CD4-positive, alpha-beta memory T cell (primary cell): Measurements from ENCODE around the gene NCLN. TPM values are rescaled to one million over a fixed set of nuclear protein-coding genes. Genes with fewer than 3 reads are reported as not detected.

Experiments used
- CTCF ChIA-PET: fragments of 350-600 bp; sonication (Branson Sonifier 250); formaldehyde crosslinking; loops from one replicate; lab custom pipeline; 2021; ENCODE audit warnings: inconsistent platforms; ENCODE audit not compliant: partially characterized antibody; lab: Charles Lee
- POLR2A ChIA-PET: fragments of 350-600 bp; sonication (Branson Sonifier 250); formaldehyde crosslinking; loops from one replicate; lab custom pipeline; 2021; ENCODE audit not compliant: partially characterized antibody; lab: Charles Lee
- DNase-seq, 5 donors: peaks; one replicate each; pipeline versions ENCODE4 v3.0.0 to v3.0.0-alpha.2; 2020 to 2022; ENCODE audit warnings: mixed read lengths in 1 of 5
- H3K27ac ChIP-seq: one replicate; pipeline ENCODE4 v1.7.0; 2013; ENCODE audit warnings: low read depth, low read length
- H3K27me3 ChIP-seq: 2 replicates; pipeline ENCODE4 v1.7.0; 2013; ENCODE audit warnings: mild to moderate bottlenecking, low read length, moderate library complexity; ENCODE audit not compliant: insufficient read depth
- H3K36me3 ChIP-seq: 2 replicates; pipeline ENCODE4 v1.7.0; 2013; ENCODE audit warnings: mild to moderate bottlenecking, low read length, moderate library complexity; ENCODE audit not compliant: insufficient read depth
- H3K4me1 ChIP-seq: 2 replicates; pipeline ENCODE4 v1.7.0; 2013; ENCODE audit warnings: mild to moderate bottlenecking, low read length, moderate library complexity; ENCODE audit not compliant: insufficient read depth
- H3K4me3 ChIP-seq, 2 donors: one replicate each; pipeline ENCODE4 v1.7.0; 2013; ENCODE audit warnings: low read length in 2 of 2, mild to moderate bottlenecking in 1 of 2
- H3K9me3 ChIP-seq, 2 donors: one replicate each; pipeline ENCODE4 v1.7.0; 2013; ENCODE audit warnings: low read length in 2 of 2, control low read depth in 1 of 2; ENCODE audit not compliant: control insufficient read depth in 1 of 2
- H3K27ac Mint-ChIP-seq, 7 donors: one replicate each; pipeline ENCODE4 v1.8.0; 2020 to 2021; ENCODE audit warnings: mixed read lengths in 7 of 7, mild to moderate bottlenecking in 6 of 7, inconsistent platforms in 3 of 7, moderate library complexity in 3 of 7
- H3K27me3 Mint-ChIP-seq, 2 donors: one replicate each; pipeline ENCODE4 v1.8.0; 2020 to 2021; ENCODE audit warnings: mixed read lengths in 2 of 2
- H3K36me3 Mint-ChIP-seq, 2 donors: one replicate each; pipeline ENCODE4 v1.8.0; 2020 to 2021; ENCODE audit warnings: mixed read lengths in 2 of 2, inconsistent platforms in 1 of 2, mild to moderate bottlenecking in 1 of 2
- H3K4me1 Mint-ChIP-seq, 4 donors: one replicate each; pipeline ENCODE4 v1.8.0; 2020 to 2021; ENCODE audit warnings: mixed read lengths in 4 of 4, mild to moderate bottlenecking in 1 of 4
- H3K4me3 Mint-ChIP-seq, 8 donors: one replicate each; pipeline ENCODE4 v1.8.0; 2020 to 2021; ENCODE audit warnings: mixed read lengths in 8 of 8, mild to moderate bottlenecking in 7 of 8, moderate library complexity in 6 of 8, inconsistent platforms in 3 of 8
- H3K9me3 Mint-ChIP-seq, 8 donors: one replicate each; pipeline ENCODE4 v1.8.0; 2020 to 2021; ENCODE audit warnings: mixed read lengths in 8 of 8, mild to moderate bottlenecking in 5 of 8, inconsistent platforms in 3 of 8, moderate library complexity in 1 of 8
- intact Hi-C: fragments of 100-400 bp; cut with micrococcal nuclease; formaldehyde crosslinking; loops from one replicate; pipeline ENCODE4 v1.15.1; 2023
- polyA plus RNA-seq, 2 donors: library from polyadenylated mRNA; unstranded; fragments of 300-500 nt; fragmentation: Illumina TruSeq; gene quantifications; one replicate each; pipeline ENCODE4 v1.2.3, GENCODE V29; 2021
- total RNA-seq, 2 experiments: library from RNA; stranded (reverse); gene quantifications; one replicate each; pipeline ENCODE4 v1.2.3, GENCODE V29; 2021

NCLN gene, protein sequence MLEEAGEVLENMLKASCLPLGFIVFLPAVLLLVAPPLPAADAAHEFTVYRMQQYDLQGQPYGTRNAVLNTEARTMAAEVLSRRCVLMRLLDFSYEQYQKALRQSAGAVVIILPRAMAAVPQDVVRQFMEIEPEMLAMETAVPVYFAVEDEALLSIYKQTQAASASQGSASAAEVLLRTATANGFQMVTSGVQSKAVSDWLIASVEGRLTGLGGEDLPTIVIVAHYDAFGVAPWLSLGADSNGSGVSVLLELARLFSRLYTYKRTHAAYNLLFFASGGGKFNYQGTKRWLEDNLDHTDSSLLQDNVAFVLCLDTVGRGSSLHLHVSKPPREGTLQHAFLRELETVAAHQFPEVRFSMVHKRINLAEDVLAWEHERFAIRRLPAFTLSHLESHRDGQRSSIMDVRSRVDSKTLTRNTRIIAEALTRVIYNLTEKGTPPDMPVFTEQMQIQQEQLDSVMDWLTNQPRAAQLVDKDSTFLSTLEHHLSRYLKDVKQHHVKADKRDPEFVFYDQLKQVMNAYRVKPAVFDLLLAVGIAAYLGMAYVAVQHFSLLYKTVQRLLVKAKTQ
- 10 to 100 TPM; 53.0 to 59.3 TPM for total RNA-seq
- polyA plus RNA-seq: 10 to 100 TPM; 25.1 to 45.6 TPM

DNA sequence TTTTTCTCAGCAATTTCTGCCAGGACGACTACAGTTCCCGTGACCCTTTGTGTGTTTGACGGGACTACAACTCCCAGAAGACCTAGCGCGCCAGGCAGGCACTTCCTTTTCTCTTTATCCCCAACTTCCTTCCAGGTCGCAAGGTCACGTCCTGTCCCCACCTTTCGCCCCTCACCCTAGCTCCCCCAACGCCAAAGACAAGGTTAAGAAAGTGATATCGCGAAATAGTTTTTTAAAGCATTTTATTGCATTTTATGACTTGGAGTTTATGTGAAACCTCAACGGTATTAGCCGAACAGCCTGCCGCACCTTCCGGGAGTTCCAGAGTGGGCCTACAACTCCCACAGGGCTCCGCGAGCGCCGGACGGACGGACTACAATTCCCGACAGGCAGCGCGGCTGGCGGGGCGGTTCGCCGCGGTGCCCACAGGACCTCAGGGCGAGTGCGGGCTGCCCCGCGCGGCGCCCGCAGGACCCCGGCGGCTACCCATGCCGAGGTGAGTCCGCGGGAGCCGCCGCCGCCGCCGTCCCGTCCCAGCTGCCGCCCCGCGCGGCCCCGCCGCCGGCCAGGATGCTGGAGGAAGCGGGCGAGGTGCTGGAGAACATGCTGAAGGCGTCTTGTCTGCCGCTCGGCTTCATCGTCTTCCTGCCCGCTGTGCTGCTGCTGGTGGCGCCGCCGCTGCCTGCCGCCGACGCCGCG, at the start of gene NCLN:
TSS of gene NCLN (plus strand) at position 470 of the 699 bp plus-strand sequence. CDS start at position 571, 101 bp downstream.
- H3K36me3 Mint-ChIP-seq: peaks cover 23 to 36% of the 10 kb centered on the region in 2 donors
- peak within 1 kb of the TSS; percentile 87 to 97 (median 93) for H3K4me3 Mint-ChIP-seq
- H3K27me3 ChIP-seq: no peaks in the 10 kb centered on the region
- H3K4me3 ChIP-seq: peak within 1 kb of the TSS; percentile 78 to 88
- CTCF ChIA-PET: interaction anchor here (0.5 kb wide), 1 partner anchor 17 kb away, joined by 4 read pairs; no protein-coding TSS in a partner anchor
- peaks cover 32 to 68% (median 49%) of the 10 kb centered on the region in 4 donors for H3K4me1 Mint-ChIP-seq
- peaks cover 70% of the 10 kb centered on the region for H3K4me1 ChIP-seq
- H3K27me3 Mint-ChIP-seq: no peaks in the 10 kb centered on the region
- H3K27ac ChIP-seq: peak within 1 kb of the TSS; percentile 45
- intact Hi-C loops: loop anchor here (1.0 to 5.0 kb wide), 4 partner anchors 8 to 235 kb away; no protein-coding TSS in a partner anchor
- POLR2A ChIA-PET: interaction anchor here (0.6 to 2.9 kb wide), 14 partner anchors 9 to 577 kb away, joined by 3 to 24 read pairs (median 6); partner anchors contain the start of genes MRPL54, TLE5 and ZNF57
- H3K27ac Mint-ChIP-seq: peak within 1 kb of the TSS; percentile 93 to 97 (median 96)
- DNase-seq: peak; percentile 95 to 98 (median 95)
- peaks cover 13% of the 10 kb centered on the region for H3K36me3 ChIP-seq
- no peaks in the 10 kb centered on the region for H3K9me3 Mint-ChIP-seq
- H3K9me3 ChIP-seq: no peaks in the 10 kb centered on the region

DNA sequence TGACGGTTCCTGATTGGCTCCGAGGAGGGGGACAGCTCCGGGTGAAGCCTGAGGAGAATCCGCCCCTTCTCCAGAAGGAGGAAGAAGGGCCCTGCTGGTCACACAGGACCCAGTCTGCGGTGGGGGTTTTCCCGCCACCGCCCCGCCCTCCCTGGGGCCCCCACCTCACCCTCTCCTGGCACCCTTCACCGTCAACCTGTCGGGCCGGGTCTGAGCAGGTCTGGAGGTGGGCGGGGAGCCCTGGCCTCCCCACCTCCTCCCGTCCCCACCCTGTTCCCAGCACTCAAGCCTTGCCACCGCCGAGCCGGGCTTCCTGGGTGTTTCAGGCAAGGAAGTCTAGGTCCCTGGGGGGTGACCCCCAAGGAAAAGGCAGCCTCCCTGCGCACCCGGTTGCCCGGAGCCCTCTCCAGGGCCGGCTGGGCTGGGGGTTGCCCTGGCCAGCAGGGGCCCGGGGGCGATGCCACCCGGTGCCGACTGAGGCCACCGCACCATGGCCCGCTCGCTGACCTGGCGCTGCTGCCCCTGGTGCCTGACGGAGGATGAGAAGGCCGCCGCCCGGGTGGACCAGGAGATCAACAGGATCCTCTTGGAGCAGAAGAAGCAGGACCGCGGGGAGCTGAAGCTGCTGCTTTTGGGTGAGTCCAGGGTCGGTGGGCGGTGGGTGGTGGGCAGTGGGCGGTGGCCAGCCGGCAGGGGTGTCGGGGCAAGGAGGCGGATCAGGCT, 49.6 kb upstream of the NCLN start, which contains the start of gene GNA15:
TSS of gene GNA15 (plus strand) at position 73 of the 723 bp plus-strand sequence. CDS start at position 491, 418 bp downstream.
- H3K4me3 ChIP-seq: peak within 1 kb of the TSS in 1 of 2 donors; percentile 47
- Mint-ChIP-seq H3K4me3 (peak within 1 kb of the TSS; percentile 66 to 89 (median 84)), H3K27me3 (no peaks in the 10 kb centered on the region), H3K4me1 (peaks cover 22 to 53% (median 34%) of the 10 kb centered on the region in 4 donors), H3K9me3 (peaks cover 0 to 4% (median 0%) of the 10 kb centered on the region in 8 donors), H3K36me3 (peaks cover 0 to 4% of the 10 kb centered on the region in 2 donors), H3K27ac (peak within 1 kb of the TSS; percentile 81 to 95 (median 92))
- no peaks in the 10 kb centered on the region for H3K36me3 ChIP-seq
- POLR2A ChIA-PET: interaction anchor here (1.4 kb wide), 1 partner anchor 47 kb away, joined by 5 read pairs; no protein-coding TSS in a partner anchor
- peak within 1 kb of the TSS; percentile 77 for H3K27ac ChIP-seq
- no peaks in the 10 kb centered on the region for H3K27me3 ChIP-seq
- intact Hi-C loops: no loop called here
- CTCF ChIA-PET: interaction anchor here (0.5 to 12.3 kb wide), 3 partner anchors 5 to 165 kb away, joined by 3 to 158 read pairs (median 158); partner anchors contain the start of gene GNA15
- H3K4me1 ChIP-seq: peaks cover 49% of the 10 kb centered on the region
- no peaks in the 10 kb centered on the region for H3K9me3 ChIP-seq
- peak; percentile 29 to 79 (median 44) for DNase-seq

DNA sequence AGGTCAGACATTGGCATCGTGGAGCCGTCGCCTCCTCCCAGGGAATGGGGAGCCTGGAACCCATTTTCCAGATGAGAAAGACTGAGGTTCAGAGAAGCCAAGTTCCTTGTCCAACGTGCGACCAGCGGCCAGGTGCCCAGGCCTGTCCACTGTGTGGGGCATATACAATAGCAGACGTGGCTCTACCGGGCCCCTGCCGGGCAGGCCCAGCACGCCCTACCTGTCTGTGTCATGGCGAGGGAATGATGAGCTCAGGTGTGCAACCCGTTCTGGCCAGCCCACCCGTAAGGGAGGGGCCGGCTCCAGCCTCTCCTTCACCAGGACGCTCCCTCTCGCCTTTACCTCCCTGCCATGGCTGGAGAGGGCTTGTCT, 49.1 kb upstream of the NCLN start:
- intact Hi-C loops: no loop called here
- Mint-ChIP-seq H3K27ac (peak overlapping the region; percentile 81 to 95 (median 92)), H3K36me3 (peaks cover 0 to 4% of the 10 kb centered on the region in 2 donors), H3K4me1 (peaks cover 19 to 51% (median 37%) of the 10 kb centered on the region in 4 donors), H3K4me3 (peak overlapping the region; percentile 66 to 89 (median 84)), H3K9me3 (peaks cover 0 to 4% (median 0%) of the 10 kb centered on the region in 8 donors), H3K27me3 (no peaks in the 10 kb centered on the region)
- POLR2A ChIA-PET: interaction anchor here (1.2 to 1.4 kb wide), 2 partner anchors 10 to 46 kb away, joined by 3 to 5 read pairs; no protein-coding TSS in a partner anchor
- no peak for DNase-seq
- no peaks in the 10 kb centered on the region for H3K36me3 ChIP-seq
- H3K4me1 ChIP-seq: peaks cover 53% of the 10 kb centered on the region
- H3K9me3 ChIP-seq: no peaks in the 10 kb centered on the region
- H3K4me3 ChIP-seq: peak overlapping the region in 1 of 2 donors; percentile 47
- H3K27me3 ChIP-seq: no peaks in the 10 kb centered on the region
- CTCF ChIA-PET: interaction anchor here (0.7 to 12.3 kb wide), 6 partner anchors 6 to 33 kb away, joined by 3 to 158 read pairs (median 4); partner anchors contain the start of gene GNA15
- peak overlapping the region; percentile 77 for H3K27ac ChIP-seq

DNA sequence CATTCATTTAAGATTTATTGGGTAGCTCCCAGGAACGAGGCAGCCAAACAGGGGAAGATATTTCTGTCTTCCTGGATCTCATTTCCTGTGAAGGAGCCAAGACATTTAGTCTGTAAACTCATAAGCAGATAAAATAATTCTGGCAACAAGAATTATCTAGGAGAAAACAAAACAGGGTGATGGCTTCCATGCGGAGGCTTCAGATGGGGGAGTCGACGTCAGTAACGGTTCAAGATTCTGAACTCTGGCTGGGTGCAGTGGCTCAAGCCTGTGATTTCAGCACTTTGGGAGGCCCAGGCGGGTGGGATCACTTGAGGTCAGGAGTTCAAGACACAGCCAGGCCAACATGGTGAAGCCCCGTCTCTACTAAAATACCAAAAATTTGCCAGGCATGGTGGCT, 48.6 kb upstream of the NCLN start:
- H3K4me1 ChIP-seq: peaks cover 57% of the 10 kb centered on the region
- DNase-seq: no peak
- Mint-ChIP-seq H3K9me3 (peaks cover 0 to 4% (median 0%) of the 10 kb centered on the region in 8 donors), H3K27ac (peak overlapping the region; percentile 81 to 95 (median 92)), H3K27me3 (no peaks in the 10 kb centered on the region), H3K4me3 (peak overlapping the region; percentile 66 to 89 (median 84)), H3K4me1 (peaks cover 19 to 55% (median 41%) of the 10 kb centered on the region in 4 donors), H3K36me3 (peaks cover 0 to 4% of the 10 kb centered on the region in 2 donors)
- H3K36me3 ChIP-seq: no peaks in the 10 kb centered on the region
- CTCF ChIA-PET: interaction anchor here (0.7 to 12.3 kb wide), 5 partner anchors 6 to 33 kb away, joined by 3 to 158 read pairs (median 3); partner anchors contain the start of gene GNA15
- H3K4me3 ChIP-seq: peak overlapping the region in 1 of 2 donors; percentile 47
- POLR2A ChIA-PET: interaction anchor here (1.2 kb wide), 1 partner anchor 10 kb away, joined by 3 read pairs; no protein-coding TSS in a partner anchor
- no peaks in the 10 kb centered on the region for H3K27me3 ChIP-seq
- peak overlapping the region; percentile 77 for H3K27ac ChIP-seq
- intact Hi-C loops: no loop called here
- no peaks in the 10 kb centered on the region for H3K9me3 ChIP-seq

DNA sequence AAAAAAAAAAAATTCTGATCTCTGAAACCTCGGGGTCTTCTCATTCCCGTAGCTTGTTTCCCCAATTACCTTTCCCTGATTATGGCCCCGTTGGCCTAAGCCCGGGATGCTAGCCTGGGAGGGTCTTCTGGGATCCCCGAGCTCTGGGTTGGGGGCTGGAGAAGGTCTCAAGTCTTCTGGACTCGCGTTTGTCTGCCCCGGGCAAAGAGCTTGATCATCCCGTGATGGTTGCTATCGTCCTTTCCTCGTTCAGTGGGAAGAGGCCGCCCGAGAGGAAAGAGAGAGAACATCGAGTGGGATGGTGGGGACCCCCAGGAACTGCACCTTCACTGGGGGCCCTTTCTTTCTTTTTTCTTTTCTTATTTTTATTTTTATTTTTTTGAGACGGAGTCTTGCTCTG, 47.5 kb upstream of the NCLN start:
- Mint-ChIP-seq H3K27ac (peak overlapping the region in 2 of 7 donors; percentile 3 to 23), H3K36me3 (peaks cover 0 to 4% of the 10 kb centered on the region in 2 donors), H3K27me3 (no peaks in the 10 kb centered on the region), H3K4me1 (peaks cover 17 to 53% (median 40%) of the 10 kb centered on the region in 4 donors), H3K4me3 (peak overlapping the region in 1 of 8 donors; percentile 46), H3K9me3 (peaks cover 0 to 4% (median 0%) of the 10 kb centered on the region in 8 donors)
- Histone ChIP-seq H3K36me3 (no peaks in the 10 kb centered on the region), H3K4me3 (no peak overlapping the region), H3K27ac (no peak overlapping the region), H3K27me3 (no peaks in the 10 kb centered on the region), H3K9me3 (no peaks in the 10 kb centered on the region), H3K4me1 (peaks cover 48% of the 10 kb centered on the region)
- CTCF ChIA-PET: interaction anchor here (1.5 to 12.3 kb wide), 3 partner anchors 8 to 179 kb away, joined by 3 to 158 read pairs (median 4); partner anchors contain the start of gene GNA15
- intact Hi-C loops: no loop called here
- POLR2A ChIA-PET: no interaction called here
- no peak for DNase-seq

DNA sequence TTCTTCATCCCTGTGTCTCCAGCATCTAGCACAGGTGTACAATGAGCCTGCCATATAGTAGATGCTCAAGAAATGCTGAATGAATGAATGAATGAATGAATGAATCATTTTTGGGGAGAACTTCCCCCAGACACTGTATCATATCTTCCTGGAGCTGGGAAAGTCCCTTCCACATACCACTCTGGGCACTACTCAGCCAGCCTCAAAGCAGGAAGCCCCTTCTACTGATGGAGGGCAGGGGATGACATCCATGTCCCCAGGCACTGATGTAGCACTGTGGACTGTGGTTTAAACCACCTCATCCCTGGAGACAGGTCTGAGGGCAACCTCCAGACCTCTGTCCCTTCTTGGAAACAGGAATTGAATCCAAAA, 45.1 kb upstream of the NCLN start:
- peaks cover 32% of the 10 kb centered on the region for H3K4me1 ChIP-seq
- POLR2A ChIA-PET: interaction anchor here (1.1 kb wide), 1 partner anchor 14 kb away, joined by 3 read pairs; no protein-coding TSS in a partner anchor
- CTCF ChIA-PET: interaction anchor here (1.0 to 12.3 kb wide), 4 partner anchors 10 to 65 kb away, joined by 3 to 158 read pairs (median 4); partner anchors contain the start of gene GNA15
- H3K4me3 ChIP-seq: no peak overlapping the region
- peak overlapping the region in 5 of 8 donors; percentile 0 to 38 (median 8) for H3K4me3 Mint-ChIP-seq
- no peaks in the 10 kb centered on the region for H3K9me3 ChIP-seq
- DNase-seq: peak in 1 of 5 donors; percentile 51
- H3K4me1 Mint-ChIP-seq: peaks cover 10 to 37% (median 29%) of the 10 kb centered on the region in 4 donors
- H3K27me3 ChIP-seq: no peaks in the 10 kb centered on the region
- peak overlapping the region; percentile 42 to 89 (median 82) for H3K27ac Mint-ChIP-seq
- no peaks in the 10 kb centered on the region for H3K36me3 ChIP-seq
- H3K27ac ChIP-seq: peak overlapping the region; percentile 41
- no peaks in the 10 kb centered on the region for H3K27me3 Mint-ChIP-seq
- H3K9me3 Mint-ChIP-seq: peaks cover 0 to 4% (median 0%) of the 10 kb centered on the region in 8 donors
- H3K36me3 Mint-ChIP-seq: peaks cover 0 to 4% of the 10 kb centered on the region in 2 donors
- intact Hi-C loops: no loop called here
